ENCODE data around the gene GTPBP8. TPM values are rescaled to one million over a fixed set of nuclear protein-coding genes. Genes with fewer than 3 reads are reported as not detected.

GTPBP8 gene
- total RNA-seq, 4 donors from 2014 or later: 19.9 to 37.2 (median 22.8) TPM

- no peak for TF ChIP-seq CTCF (IDR thresholded peaks at IDR 0.05; ENCODE audit: low read depth)
Measured at GRCh38 chr3:112967425-112967824, 23.4 kb upstream of the GTPBP8 start.

- no peak for TF ChIP-seq CTCF (IDR thresholded peaks at IDR 0.05; ENCODE audit: low read depth)
Measured at GRCh38 chr3:112967828-112968227, 23.0 kb upstream of the GTPBP8 start.

- TF ChIP-seq CTCF (IDR thresholded peaks at IDR 0.05; ENCODE audit: low read depth): no peak
Measured at GRCh38 chr3:112972158-112972557, 18.6 kb upstream of the GTPBP8 start.

- TF ChIP-seq CTCF (IDR thresholded peaks at IDR 0.05; ENCODE audit: low read depth): no peak
Measured at GRCh38 chr3:112973325-112974177, 17.2 kb upstream of the GTPBP8 start.

GRCh38 chr3:112974178-112974517 is 16.6 kb upstream of the GTPBP8 start:
- no peak for TF ChIP-seq CTCF (IDR thresholded peaks at IDR 0.05; ENCODE audit: low read depth)

GRCh38 chr3:112974894-112975293 is 15.9 kb upstream of the GTPBP8 start, which contains the start of gene CD200R1:
Gene CD200R1, minus strand, starts transcription at chr3:112975103. Its CDS starts 246 bp downstream, at chr3:112974857.
- TF ChIP-seq CTCF (IDR thresholded peaks at IDR 0.05; ENCODE audit: low read depth): no peak

GRCh38 chr3:112976001-112976400 is 14.8 kb upstream of the GTPBP8 start:
- no peak for TF ChIP-seq CTCF (IDR thresholded peaks at IDR 0.05; ENCODE audit: low read depth)

All from subcutaneous adipose tissue (tissue), 4 donors.